Medulla oblongata (tissue), 1 donor: ENCODE results near the gene RNU4-1.
A peak's percentile ranks its signal among the peaks of the same experiment; 100 is the strongest.
"Not testable (repeated sequence)": the region's sequence is repeated elsewhere in the genome, so short reads cannot be mapped to it uniquely, and the experiment has no call there.

ENCODE experiments used
- DNase-seq: peaks from one replicate; pipeline ENCODE4 v3.0.0-alpha.2; 2015; ENCODE audit errors: extremely low spot score

RNU4-1 gene

DNA sequence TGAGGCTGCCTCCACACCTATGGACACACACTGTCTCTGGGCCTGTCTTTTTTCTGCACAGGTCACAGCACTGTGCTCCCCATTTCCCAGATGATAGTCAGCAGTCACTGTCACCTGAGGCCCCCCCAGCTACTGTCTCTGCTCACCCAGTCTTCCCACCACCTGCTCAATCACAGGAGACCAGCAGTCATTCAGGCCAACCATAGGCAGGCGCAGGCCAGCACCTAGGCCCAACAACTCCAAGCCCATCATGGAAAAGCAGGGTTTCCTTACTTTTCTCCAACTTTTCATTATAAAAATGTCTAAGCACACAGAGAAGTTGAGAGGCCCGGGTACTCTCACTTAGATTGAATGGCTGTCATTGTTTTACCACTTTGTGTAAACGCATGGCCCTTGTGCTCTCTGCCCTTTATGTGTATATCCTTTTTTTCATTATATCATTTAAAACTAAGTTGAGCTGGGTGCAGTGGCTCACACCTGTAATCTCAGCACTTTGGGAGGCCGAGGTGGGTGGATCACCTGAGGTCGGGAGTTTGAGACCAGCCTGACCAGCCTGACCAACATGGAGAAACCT is 34.6 kb downstream of the RNU4-1 start:
- no peak for DNase-seq

DNA sequence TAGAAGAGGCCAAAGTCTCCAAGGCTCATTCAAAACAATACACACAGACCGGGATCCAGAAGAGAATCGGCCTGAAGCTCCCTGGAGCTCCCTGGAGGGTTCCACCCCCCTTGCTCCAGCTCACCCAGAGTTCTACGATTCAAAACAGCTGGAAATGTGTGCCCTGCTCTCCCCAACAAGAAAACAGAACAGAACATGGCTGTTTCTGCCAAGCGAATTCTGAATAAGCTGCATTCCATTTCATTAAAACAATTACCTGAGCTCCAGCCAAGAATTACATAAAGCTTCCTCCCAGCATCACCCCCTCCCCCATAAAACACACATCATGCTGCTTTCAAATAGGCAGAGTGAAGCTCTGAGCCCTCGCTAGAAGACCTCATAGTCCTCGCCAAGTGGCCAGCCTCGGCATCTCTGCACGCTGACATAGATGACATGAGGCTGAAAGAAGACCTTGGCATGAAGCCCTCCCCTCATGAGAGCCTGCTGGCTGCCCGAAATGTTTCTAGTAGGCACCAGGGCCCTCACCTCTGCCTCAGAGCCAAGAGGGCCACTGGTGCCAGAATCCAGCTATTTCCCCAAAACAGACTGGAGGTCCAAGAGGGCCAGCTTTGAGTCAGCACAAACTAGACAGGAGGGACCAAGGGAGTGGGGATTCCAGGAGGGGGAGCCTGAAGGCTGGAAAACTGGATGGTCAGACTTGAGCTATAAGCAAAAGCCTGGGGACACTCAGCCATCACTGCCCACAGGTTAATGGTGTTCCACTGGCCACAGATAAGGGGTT is 35.8 kb downstream of the RNU4-1 start:
- DNase-seq, result peak; percentile 58

DNA sequence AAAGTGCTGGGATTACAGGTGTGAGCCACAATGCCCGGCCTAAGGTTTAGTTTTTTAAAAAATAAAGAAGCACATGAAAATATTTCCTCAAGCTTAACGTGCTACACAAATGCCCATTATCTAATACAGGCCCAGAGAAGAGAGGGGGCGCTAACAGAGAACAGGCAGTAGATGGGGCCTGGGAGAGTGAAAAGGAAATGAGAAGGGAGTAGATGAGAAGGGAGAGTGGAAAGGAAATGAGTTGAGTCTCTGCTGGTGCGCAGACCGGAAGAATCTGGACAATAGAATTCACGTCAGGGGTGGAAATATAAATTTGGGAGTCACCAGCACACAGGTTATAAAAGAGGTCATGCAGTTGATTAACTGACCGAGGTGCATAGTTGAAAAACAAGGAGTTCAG is 38.2 kb downstream of the RNU4-1 start:
- DNase-seq, result no peak

DNA sequence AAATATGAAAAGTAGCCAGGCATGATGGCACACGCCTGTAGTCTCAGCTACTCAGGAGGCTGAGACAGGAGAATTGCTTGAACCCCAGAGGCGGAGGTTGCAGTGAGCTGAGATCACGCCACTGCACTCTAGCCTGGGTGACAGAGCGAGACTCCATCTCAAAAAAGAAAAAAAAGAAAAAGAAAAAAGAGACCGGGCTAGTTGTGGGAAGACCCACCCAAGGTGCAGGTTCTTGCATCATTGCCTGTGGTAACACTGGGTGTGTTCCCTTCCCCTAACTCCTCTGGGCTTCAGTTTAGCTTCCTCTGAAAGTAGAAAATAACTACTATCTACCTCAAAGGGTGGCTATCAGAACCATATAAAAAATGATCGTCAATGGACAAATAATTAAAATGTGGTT is 39.7 kb downstream of the RNU4-1 start:
- DNase-seq, result not testable (repeated sequence)

DNA sequence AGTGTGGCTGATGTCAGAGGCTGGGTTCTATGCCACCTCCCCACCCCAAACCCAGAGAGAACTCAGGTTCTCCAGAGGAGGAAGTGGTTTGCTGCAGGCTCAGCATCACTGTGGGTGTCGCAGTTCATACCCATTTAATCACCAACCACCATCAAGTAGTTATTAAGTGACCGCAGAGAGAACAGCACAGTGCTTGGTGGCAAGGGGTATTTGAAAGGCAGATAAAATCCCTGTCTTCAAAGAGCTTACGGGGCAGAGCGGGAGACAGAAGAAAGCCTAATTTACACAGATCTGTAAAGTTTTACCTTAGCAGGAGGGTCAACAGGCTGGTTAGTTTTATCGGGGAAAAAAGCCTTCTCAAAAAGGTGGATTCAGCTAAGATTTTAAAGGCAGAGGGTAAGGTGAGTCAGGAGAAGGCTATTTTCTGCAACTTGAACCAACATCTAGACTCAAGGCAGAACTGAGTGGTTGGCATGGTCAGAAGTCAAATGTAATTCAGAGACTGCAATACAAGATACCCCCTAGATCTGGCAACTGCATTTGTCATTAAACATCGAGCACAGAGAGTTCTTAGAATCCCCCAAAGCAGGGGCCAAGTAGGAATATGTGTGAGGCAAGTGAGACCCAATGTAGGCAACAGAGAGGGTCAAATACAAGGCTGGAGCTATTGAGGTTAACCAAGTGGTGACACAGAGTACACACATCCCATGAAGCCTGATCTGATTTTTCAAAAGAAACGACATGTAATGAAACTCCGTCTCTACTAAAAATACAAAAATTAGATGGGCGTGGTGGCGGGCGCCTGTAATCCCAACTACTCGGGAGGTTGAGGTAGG is 40.7 kb downstream of the RNU4-1 start:
- DNase-seq, result no peak

DNA sequence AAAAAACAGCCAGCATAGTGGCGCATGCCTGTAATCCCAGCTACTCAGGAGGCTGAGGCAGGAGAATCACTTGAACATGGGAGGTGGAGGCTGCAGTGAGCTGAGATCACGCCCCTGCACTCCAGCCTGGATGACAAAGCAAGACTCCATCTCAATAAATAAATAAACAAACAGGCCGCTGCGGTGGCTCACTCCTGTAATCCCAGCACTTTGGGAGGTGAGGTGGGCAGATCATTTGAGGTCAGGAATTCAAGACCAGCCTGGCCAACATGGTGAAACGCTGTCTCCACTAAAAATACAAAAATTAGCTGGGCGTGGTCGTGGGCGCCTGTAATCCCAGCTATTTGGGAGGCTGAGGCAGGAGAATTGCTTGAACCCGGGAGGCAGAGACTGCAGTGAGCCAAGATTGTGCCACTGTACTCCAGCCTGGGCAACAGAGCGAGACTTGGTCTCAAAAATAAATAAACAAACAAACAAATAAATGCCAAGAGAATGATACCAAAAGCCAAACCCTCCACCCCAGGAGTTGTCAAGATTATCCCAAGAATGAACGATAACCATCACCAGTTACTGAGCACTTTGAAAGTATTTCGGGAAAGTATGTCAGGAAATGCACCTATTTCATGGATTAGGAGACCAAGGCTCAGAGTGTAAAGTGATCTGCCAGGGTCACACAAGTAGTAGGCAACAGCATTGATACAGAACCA is 41.5 kb downstream of the RNU4-1 start:
- DNase-seq, result not testable (repeated sequence)

DNA sequence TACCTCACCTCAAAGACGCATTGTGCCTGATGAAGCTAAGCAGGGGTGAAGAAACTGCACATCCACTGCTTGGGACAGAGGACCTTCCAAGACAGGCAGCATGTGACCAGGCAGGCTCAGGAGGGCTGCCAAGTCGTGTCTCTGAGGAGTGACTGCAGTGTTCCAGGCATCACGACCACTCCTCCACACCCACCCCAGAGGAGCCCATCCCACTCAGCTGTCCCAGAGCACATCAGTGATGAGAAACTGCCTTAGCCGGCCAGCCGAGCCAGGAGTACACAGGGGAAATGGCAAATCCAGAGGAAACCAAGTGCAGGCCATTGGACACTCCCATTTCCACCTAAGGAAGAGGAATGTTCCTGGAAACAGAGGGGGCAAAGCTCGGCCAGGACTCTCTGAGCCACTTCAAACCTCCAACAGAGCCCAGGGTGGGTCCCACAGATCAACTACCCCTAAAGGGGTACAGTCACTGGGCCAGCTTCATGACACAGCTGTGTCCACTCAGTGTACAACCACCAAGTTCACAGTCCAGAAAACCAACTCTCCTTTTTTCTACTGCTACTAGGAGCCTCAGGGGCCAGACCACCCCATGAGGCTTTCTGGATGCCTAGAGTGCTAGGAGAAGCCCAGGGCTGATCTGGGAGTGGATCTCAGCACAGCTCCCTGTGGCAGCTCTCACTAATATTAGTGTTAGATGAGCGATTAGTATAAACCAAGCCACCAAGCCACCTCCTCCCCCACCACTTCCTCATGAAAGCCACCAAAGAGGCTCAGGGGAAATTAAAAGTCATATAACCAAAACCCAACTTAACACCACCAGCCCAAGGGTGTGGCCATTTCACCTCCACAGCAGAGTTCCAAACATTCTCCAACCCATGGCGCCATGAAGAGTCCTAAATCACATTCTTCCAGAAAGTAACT is 42.9 kb downstream of the RNU4-1 start:
- DNase-seq, result peak; percentile 44

DNA sequence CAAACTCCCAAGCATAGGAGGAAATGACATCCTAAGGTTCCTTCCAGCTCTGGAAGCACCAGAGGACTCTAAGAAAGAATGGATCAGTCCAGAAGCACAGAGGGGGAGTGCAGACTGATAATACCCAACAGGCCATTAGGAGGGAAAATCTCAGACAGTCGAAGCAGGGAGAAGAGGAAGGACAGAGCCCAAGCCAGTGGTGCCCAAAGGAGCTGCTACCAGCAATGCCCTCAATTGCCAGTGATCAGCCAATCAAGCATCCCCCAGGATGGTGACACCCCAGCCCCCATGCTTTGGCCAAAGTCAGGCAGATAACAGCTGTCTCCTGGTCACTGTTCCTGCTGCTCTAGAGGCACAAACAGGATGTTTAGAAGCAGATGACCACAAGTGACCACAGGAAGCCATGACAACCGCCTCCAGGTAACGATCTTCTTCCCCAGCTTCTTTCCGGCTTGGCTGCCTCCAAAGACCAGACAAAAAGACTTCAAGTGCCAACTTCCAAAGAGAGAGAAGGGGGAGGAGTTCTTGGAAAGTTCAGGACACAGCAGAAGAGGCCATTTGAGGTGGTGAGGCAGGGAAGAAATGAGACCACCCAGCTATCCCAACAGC is 43.7 kb downstream of the RNU4-1 start:
- no peak for DNase-seq

DNA sequence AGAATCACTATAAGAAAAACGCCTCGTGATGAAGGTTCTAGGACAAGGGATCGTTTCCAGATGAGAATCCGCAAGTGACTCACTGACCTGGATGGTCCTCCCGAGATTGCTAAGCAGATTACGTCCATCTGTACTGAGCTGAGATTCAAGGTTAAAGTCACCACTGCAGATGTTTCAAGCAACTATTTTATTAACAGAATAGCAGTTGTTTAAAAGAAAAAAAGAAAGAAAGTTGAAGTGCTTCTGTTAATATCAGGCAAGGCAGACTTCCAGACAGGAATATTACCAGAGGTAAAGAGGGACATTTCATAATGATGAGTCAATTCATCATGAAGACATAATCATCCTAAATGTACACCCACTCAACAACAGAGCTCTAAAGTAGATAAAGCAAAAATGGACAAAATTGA is 45.4 kb downstream of the RNU4-1 start:
- DNase-seq, result no peak

DNA sequence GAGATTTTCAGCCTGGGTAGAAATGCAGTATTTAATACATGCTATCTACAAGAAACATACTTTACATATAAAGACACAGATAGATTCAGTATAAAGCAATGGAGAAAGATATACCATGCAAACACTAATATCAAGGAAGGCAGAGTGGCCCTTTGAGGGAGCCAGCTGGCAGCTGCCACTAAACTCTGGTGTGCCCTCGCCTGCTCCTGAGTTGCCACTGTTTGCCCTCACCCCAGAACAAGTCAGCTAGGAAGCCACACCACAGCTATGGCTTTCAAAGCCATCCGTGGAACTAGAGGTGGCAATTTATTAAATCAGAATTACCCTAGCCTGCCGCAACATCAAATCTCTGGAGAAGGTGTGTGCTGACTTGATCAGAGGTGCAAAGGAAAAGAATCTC is 45.9 kb downstream of the RNU4-1 start:
- no peak for DNase-seq

DNA sequence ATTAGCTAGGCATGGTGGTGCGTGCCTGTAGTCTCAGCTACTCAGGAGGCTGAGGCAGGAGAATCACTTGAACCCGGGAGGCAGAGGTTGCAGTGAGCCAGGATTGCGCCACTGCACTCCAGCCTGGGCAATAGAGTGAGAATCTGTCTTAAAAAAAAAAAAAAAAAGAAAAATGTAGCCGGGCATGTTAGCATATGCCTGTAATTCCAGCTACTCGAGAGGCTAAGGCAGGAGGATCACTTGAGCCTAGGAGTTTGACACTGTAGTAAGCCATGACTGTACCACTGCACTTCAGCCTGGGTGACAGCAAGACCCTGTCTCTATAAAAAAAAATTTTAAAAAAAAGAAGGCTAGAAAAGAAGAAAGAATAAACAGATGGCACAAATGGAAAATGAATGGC is 46.3 kb downstream of the RNU4-1 start:
- not testable (repeated sequence) for DNase-seq
